H1 (cell line): ENCODE results near the gene PLCB4. TPM values are rescaled to one million over a fixed set of nuclear protein-coding genes. Genes with fewer than 3 reads are reported as not detected.

Experiments
- TBP ChIP-seq: IDR thresholded peaks from 2 replicates; pipeline ENCODE4 v1.6.1; 2011; ENCODE audit warnings: low read depth, low read length, improper control_type of control experiment
- polyA plus RNA-seq, 7 experiments: library from polyadenylated mRNA; depleted of rRNA in 3 of 7; stranded (reverse) in 5 of 7; unstranded in 2 of 7; fragments of >200 nt in 5 of 7; fragments of 200-250 nt in 2 of 7; gene quantifications; 1 replicate in 5 of 7; 2 replicates in 1 of 7; 4 replicates in 1 of 7; pipeline versions ENCODE4 v1.2.1 to v1.2.3, GENCODE V29; 2011 to 2013; ENCODE audit warnings: missing spikeins in 2 of 7, mixed read lengths in 2 of 7
- total RNA-seq: library from RNA; stranded (reverse); fragmentation: NEBNext Ultra II Directional; extraction: Animal tissue kit (Norgen Biotek cat#: 25700); gene quantifications from 2 replicates; pipeline ENCODE4 v1.2.1, GENCODE V29; 2021

PLCB4 gene
- total and polyA plus RNA-seq, 2 of the 8 experiments (the other 6 are each of a cell fraction or from before 2014, with no cell fraction given), result 3.2 to 14.1 TPM

DNA sequence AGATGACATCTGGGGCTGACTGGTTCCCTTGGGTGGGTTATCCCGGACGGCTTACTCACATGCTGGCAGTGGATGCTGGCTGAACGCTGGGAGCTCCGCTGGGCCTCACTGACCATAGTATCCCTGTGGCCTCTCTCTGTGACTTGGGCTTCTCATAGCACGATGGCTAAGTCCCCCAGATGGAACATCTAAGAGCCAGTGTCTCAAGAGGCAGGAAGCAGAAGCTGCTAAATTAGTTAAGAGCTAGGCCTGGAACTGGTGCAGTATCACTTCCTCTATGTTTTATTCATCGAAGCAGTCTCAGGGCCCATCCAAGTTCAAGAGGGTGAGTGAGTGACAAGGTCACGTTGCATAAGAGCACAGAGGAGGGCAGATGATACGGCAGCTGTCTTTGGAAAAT lies 329.0 kb downstream of the PLCB4 start (continued):
- no peak for TF ChIP-seq TBP
